Fibroblast of peridontal ligament (primary cell): Measurements from ENCODE around the gene ELOVL2.
"Not testable (repeated sequence)": the region's sequence is repeated elsewhere in the genome, so short reads cannot be mapped to it uniquely, and the experiment has no call there.

Experiments used
- DNase-seq: peaks from one replicate; pipeline ENCODE4 v3.0.0-alpha.2; 2010; ENCODE audit errors: extremely low read depth

ELOVL2 gene

GRCh38 chr6:11021714-11022113 is 22.4 kb downstream of the ELOVL2 start:
- no peak for DNase-seq

GRCh38 chr6:11021003-11021402 is 23.1 kb downstream of the ELOVL2 start:
- no peak for DNase-seq

GRCh38 chr6:11018225-11018624 is 25.9 kb downstream of the ELOVL2 start:
- DNase-seq: no peak

GRCh38 chr6:11017090-11017489 is 27.0 kb downstream of the ELOVL2 start:
- DNase-seq: no peak

GRCh38 chr6:11016452-11016851 is 27.7 kb downstream of the ELOVL2 start:
- no peak for DNase-seq

GRCh38 chr6:11015102-11015501 is 29.0 kb downstream of the ELOVL2 start:
- DNase-seq: no peak

- no peak for DNase-seq
Observed at GRCh38 chr6:11013721-11014070, 30.4 kb downstream of the ELOVL2 start.

- DNase-seq: no peak
Observed at GRCh38 chr6:11012976-11013720, 31.0 kb downstream of the ELOVL2 start.

- DNase-seq: no peak
Observed at GRCh38 chr6:11012295-11012754, 31.8 kb downstream of the ELOVL2 start.

GRCh38 chr6:11011787-11012234 is 32.3 kb downstream of the ELOVL2 start:
- no peak for DNase-seq

- no peak for DNase-seq
Observed at GRCh38 chr6:11009353-11009752, 34.8 kb downstream of the ELOVL2 start.

- DNase-seq: peak; percentile 62
Observed at GRCh38 chr6:11008821-11009220, 35.3 kb downstream of the ELOVL2 start.

- no peak for DNase-seq
Observed at GRCh38 chr6:11007715-11008608, 36.1 kb downstream of the ELOVL2 start.

GRCh38 chr6:11006061-11006460 is 38.0 kb downstream of the ELOVL2 start:
- peak; percentile 42 for DNase-seq

GRCh38 chr6:11003297-11003696 is 40.8 kb downstream of the ELOVL2 start:
- not testable (repeated sequence) for DNase-seq

- DNase-seq: no peak
Observed at GRCh38 chr6:11002176-11002575, 41.9 kb downstream of the ELOVL2 start.

GRCh38 chr6:10999994-11000393 is 44.1 kb downstream of the ELOVL2 start:
- peak; percentile 79 for DNase-seq

GRCh38 chr6:10995114-10995707 is 48.9 kb downstream of the ELOVL2 start:
- DNase-seq: no peak

- no peak for DNase-seq
Observed at GRCh38 chr6:10993896-10994295, 50.2 kb downstream of the ELOVL2 start.

GRCh38 chr6:10991115-10991514 is 53.0 kb downstream of the ELOVL2 start:
- DNase-seq: no peak

- no peak for DNase-seq
Observed at GRCh38 chr6:10989587-10989986, 54.5 kb downstream of the ELOVL2 start.

GRCh38 chr6:10984959-10985358 is 59.1 kb downstream of the ELOVL2 start:
- not testable (repeated sequence) for DNase-seq
